AG09309 (cell line): ENCODE measurements around the gene PRPF6.

ENCODE experiments used
- DNase-seq: peaks from one replicate; pipeline ENCODE4 v3.0.0-alpha.2; 2010; ENCODE audit warnings: low read depth
- H3K4me3 ChIP-seq: 2 replicates; pipeline ENCODE4 v1.5.1; 2011; ENCODE audit warnings: mild to moderate bottlenecking, low read depth, low read length, moderate library complexity; ENCODE audit not compliant: control insufficient read depth
- TF ChIP-seq, protein P1 (sequence below): IDR thresholded peaks from 2 replicates; pipeline ENCODE4 v1.5.1; 2011; ENCODE audit warnings: mild to moderate bottlenecking, low read depth, low read length, inconsistent platforms; ENCODE audit not compliant: insufficient read depth, control insufficient read depth; ENCODE audit errors: missing control alignments

The PRPF6 gene

DNA sequence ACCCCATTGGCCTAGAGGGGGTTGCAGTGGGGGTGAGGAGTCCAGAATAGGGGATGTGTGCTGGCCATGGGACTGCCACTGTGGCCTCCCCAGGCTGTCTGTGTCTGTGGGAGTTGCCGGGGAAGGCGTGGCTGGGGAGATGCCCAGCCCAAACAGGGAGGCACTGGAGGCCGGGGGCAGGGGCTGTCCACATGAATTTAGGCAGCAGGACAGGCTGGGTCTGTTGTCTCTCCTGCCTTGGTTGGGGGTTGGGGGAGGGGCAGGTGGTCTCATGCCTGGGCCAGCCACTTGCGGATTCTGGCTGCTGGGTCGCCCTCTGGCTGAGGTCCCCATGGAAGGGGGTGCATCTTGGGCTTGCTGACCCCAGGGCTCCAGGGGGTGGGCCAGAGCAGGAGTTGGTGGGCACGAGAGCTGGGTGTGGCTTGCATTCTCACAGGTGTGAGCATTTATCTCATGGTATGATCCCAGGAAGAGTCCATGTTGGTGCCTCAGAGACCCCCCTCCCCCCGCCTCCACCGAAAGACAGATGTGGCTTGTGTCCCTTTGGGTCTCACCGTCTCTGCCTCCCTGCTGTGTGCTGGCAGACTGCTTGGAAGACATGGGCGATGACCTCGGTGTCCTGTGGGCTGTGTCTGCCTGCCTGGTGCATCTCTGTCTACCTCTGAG is 64.5 kb downstream of the PRPF6 start:
- DNase-seq, result no peak
- no peak overlapping the region for H3K4me3 ChIP-seq
- TF ChIP-seq, protein P1, sequence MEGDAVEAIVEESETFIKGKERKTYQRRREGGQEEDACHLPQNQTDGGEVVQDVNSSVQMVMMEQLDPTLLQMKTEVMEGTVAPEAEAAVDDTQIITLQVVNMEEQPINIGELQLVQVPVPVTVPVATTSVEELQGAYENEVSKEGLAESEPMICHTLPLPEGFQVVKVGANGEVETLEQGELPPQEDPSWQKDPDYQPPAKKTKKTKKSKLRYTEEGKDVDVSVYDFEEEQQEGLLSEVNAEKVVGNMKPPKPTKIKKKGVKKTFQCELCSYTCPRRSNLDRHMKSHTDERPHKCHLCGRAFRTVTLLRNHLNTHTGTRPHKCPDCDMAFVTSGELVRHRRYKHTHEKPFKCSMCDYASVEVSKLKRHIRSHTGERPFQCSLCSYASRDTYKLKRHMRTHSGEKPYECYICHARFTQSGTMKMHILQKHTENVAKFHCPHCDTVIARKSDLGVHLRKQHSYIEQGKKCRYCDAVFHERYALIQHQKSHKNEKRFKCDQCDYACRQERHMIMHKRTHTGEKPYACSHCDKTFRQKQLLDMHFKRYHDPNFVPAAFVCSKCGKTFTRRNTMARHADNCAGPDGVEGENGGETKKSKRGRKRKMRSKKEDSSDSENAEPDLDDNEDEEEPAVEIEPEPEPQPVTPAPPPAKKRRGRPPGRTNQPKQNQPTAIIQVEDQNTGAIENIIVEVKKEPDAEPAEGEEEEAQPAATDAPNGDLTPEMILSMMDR, result no peak

DNA sequence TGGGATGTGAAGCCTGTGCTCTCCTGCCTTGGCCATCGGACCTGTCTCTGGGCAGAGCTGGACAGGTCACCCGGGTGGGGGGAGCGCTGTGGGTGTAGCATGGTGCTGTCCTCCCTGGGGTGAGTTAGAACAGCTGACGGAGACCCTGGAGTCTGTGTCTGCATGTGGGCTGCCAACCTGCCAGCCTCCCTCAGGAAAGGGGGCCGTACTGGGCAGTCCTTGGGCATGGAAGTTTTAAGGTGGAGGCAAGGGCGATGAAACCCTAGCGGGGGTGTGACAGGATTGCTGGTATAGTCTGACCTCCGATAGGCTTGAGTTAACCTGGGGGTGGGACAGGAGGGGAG is 66.1 kb downstream of the PRPF6 start:
- no peak overlapping the region for H3K4me3 ChIP-seq
- TF ChIP-seq, protein P1, result no peak
- no peak for DNase-seq

DNA sequence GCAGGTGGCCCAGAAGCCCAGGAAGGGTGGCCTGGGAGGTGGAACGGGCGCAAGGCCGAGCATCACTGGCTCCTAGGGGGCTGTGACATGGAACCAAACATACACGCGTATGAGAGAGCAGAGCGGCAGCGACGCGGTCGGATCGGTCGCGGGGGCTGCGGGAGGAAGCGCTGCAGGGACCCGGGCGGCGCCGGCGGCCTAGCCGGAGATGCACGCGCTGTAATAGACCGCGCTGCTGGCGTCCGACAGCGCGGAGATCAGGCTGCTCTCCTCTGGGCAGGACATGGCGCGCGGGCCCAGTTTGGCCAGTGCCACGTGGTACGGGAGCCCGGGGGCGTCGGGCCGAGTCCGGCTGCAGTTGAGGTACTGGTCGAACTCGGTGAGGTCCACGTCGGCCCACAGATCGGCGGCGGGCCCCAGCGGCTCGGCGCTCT is 67.1 kb downstream of the PRPF6 start:
- TF ChIP-seq, protein P1, result no peak
- no peak for DNase-seq
- no peak overlapping the region for H3K4me3 ChIP-seq

DNA sequence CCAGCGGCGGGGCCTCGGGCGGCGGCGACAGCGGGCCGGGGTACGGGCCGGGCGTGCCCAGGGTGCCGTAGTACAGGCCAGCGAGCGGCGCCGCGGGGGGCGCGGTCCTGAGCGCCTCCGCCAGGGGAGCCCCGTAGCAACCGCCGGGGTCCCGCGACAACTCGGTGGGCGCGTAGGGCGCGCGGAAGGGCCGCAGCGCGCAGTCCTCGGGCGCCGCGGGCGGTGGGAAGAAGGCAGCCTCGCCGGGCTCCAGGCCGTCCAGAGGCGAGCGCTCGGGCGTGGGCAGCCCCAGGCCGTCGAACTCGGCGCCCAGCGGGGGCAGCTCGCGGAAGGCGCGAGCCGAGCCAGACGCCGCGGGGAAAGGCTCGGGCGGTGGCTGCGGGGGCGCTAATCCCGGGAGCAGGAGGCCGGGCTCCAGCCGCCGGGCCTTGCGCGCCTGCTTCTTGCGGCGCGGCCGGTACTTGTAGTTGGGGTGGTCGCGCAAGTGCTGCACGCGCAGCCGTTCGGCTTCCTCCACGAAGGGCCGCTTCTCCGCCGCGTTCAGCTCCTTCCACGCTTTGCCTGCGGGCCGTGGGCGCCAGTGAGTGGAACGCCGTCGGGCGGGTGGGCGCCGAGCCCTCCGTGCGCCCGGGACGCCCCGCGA is 67.6 kb downstream of the PRPF6 start:
- TF ChIP-seq, protein P1, result no peak
- no peak overlapping the region for H3K4me3 ChIP-seq
- no peak for DNase-seq

DNA sequence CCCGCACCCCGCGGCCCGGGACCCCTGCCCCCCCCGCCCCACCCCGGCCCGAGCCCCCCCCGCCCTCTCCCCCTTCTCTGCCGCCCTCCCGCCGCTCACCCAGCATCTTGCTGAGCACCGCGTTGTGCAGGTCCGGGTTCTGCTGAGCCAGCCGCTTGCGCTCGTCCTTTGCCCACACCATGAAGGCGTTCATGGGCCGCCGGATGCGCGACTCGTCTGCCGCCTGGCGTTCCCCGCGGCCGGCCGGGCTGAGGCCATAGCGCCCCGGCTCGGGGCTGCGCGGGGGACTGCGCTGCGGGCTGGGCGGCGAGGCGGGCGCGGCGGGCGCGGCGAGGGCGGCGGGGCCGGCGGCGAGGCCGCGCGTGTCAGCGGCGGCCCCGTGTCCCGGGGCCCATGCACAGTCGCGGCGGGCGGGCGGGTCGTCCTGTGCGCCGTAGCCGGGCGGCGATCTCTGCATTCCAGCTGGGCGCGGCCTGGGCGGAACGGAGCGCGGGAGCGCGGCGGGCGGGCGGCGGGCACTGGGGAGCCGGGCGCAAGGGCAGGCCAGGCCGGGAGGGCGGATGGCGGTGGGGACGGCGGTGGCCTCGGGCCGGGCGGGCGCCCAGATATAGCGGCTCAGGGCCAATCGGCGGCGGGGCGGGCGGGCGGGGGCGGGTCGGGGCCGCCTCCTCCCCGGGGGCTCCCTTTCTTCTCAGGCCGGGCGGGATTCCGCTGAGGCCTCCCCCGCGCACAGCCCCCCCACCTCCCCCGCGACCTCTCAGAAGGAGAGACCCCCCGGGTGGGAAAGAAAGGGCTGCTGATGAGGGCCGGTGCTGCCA is 68.3 kb downstream of the PRPF6 start, which contains the start of gene SOX18:
Gene SOX18, minus strand, starts transcription at position 580 of the 818 bp plus-strand sequence. Its CDS starts 123 bp downstream, at position 457.
- no peak within 1 kb of the TSS; the same call in 1 of the 2 replicates for H3K4me3 ChIP-seq

DNA sequence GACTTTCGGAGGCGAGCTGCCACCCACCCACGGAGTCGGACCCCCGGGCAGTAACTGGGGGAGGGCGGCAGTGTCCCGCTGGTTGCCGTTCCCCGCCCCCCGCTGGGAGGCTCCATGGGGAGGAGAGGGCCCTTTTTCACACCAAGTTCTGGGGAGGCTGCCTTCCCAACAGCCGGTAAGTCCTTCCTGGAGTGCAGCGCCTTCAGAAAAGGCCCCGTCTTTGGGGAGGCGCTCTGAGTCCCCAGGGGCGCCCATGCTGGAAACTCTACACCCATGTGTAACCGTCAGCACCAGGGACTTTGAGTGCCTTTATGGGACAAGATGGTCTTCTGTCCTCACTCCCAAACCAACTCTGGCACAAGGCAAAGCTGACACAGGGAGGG is 68.9 kb downstream of the PRPF6 start:
- no peak for DNase-seq
- TF ChIP-seq, protein P1, result no peak
- no peak overlapping the region; the same call in 1 of the 2 replicates for H3K4me3 ChIP-seq

More for the DNA sequence above, 68.3 kb downstream of the PRPF6 start, which contains the start of gene SOX18:
- DNase-seq, result no peak
- TF ChIP-seq, protein P1, result peak; percentile 5
